SK-N-SH (cell line): ENCODE results near the gene CRACR2A.

Source experiments
- CTCF ChIP-seq: fragments of 200-600 bp; sonication (generic); IDR thresholded peaks from 2 replicates; pipeline ENCODE4 v1.6.1; 2017; ENCODE audit warnings: antibody characterized with exemption, mild to moderate bottlenecking, moderate library complexity
- EZH2phosphoT487 ChIP-seq: fragments of 200-600 bp; sonication (generic); IDR thresholded peaks from 2 replicates; pipeline ENCODE4 v1.6.1; 2017; ENCODE audit warnings: low read depth, mixed run types, mild to moderate bottlenecking, antibody characterized with exemption, moderate library complexity, borderline replicate concordance
- FOXM1 ChIP-seq: IDR thresholded peaks from 2 replicates; pipeline ENCODE4 v1.4.0; 2012; ENCODE audit warnings: low read depth, mild to moderate bottlenecking
- JUND ChIP-seq: IDR thresholded peaks from 2 replicates; pipeline ENCODE4 v1.4.0; 2012
- NRF1 ChIP-seq: IDR thresholded peaks from 2 replicates; pipeline ENCODE4 v1.6.1; 2012; ENCODE audit warnings: low read depth, mild to moderate bottlenecking, low read length
- RAD21 ChIP-seq: IDR thresholded peaks from 2 replicates; pipeline ENCODE4 v1.6.1; 2012; ENCODE audit warnings: mild to moderate bottlenecking, low read length
- TAF1 ChIP-seq: IDR thresholded peaks from 2 replicates; pipeline ENCODE4 v1.6.1; 2012; ENCODE audit warnings: low read depth, mild to moderate bottlenecking, low read length, moderate library complexity, borderline replicate concordance
- YY1 ChIP-seq: IDR thresholded peaks from 2 replicates; pipeline ENCODE4 v1.4.0; 2012; ENCODE audit warnings: low read depth, mild to moderate bottlenecking
- TF ChIP-seq, protein P1 (sequence below): fragments of 150-350 bp; IDR thresholded peaks from 2 replicates; pipeline ENCODE4 v1.6.1; 2017; ENCODE audit warnings: antibody characterized with exemption, low read length, low read depth, borderline replicate concordance

- TF ChIP-seq EZH2phosphoT487 (no peak), NRF1 (no peak), JUND (no peak), TAF1 (no peak), CTCF (no peak), RAD21 (no peak), FOXM1 (no peak), YY1 (no peak)
- TF ChIP-seq, protein P1, sequence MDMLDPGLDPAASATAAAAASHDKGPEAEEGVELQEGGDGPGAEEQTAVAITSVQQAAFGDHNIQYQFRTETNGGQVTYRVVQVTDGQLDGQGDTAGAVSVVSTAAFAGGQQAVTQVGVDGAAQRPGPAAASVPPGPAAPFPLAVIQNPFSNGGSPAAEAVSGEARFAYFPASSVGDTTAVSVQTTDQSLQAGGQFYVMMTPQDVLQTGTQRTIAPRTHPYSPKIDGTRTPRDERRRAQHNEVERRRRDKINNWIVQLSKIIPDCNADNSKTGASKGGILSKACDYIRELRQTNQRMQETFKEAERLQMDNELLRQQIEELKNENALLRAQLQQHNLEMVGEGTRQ, result no peak
Observed at GRCh38 chr12:3605692-3606091, 147.2 kb downstream of the CRACR2A start.
